ENCODE measurements around the gene PCDHGB7.
"Not testable (repeated sequence)": the region's sequence is repeated elsewhere in the genome, so short reads cannot be mapped to it uniquely, and the experiment has no call there.

PCDHGB7 gene

GRCh38 chr5:141383345-141383744 lies 34.1 kb upstream of the PCDHGB7 start:
- Histone ChIP-seq H3K79me2 (ENCODE audit: low read length) (no peaks in the 10 kb centered on the region), H2AFZ (ENCODE audit: low read depth, low read length) (no peak overlapping the region), H3K36me3 (replicated peaks; ENCODE audit: low read depth, low read length) (no peaks in the 10 kb centered on the region), H3K9me3 (ENCODE audit: insufficient read depth, low read length) (no peaks in the 10 kb centered on the region), H3K4me3 (ENCODE audit: low read length) (no peak overlapping the region), H4K20me1 (ENCODE audit: insufficient read depth, low read length) (no peaks in the 10 kb centered on the region), H3K4me1 (ENCODE audit: low read length) (no peaks in the 10 kb centered on the region), H3K4me2 (ENCODE audit: low read length) (no peak overlapping the region), H3K27me3 (ENCODE audit: low read depth, low read length) (no peaks in the 10 kb centered on the region), H3K9ac (ENCODE audit: low read length) (no peak overlapping the region), H3K27ac (ENCODE audit: low read length) (no peak overlapping the region)
- TF ChIP-seq CTCF (IDR thresholded peaks at IDR 0.05; ENCODE audit: low read depth, low read length) (no peak), EZH2phosphoT487 (IDR thresholded peaks at IDR 0.05; ENCODE audit: low read depth) (no peak)

GRCh38 chr5:141384471-141385267 lies 32.8 kb upstream of the PCDHGB7 start:
- Histone ChIP-seq H3K9me3 (ENCODE audit: insufficient read depth, low read length) (no peaks in the 10 kb centered on the region), H3K9ac (ENCODE audit: low read length) (no peak overlapping the region), H3K36me3 (replicated peaks; ENCODE audit: low read depth, low read length) (no peaks in the 10 kb centered on the region)

GRCh38 chr5:141387557-141388311 lies 29.7 kb upstream of the PCDHGB7 start, which contains the start of gene PCDHGB4:
Gene PCDHGB4 (plus strand): TSS chr5:141387698. CDS start chr5:141387885, 187 bp downstream.
- H3K9me3 ChIP-seq (ENCODE audit: insufficient read depth, low read length); H3K4me1 ChIP-seq (ENCODE audit: low read length); H3K9ac ChIP-seq (ENCODE audit: low read length); H3K27ac ChIP-seq (ENCODE audit: low read length); H3K4me3 ChIP-seq (ENCODE audit: low read length); H3K4me2 ChIP-seq (ENCODE audit: low read length); H3K27me3 ChIP-seq (ENCODE audit: low read depth, low read length); H3K79me2 ChIP-seq (ENCODE audit: low read length); H2AFZ ChIP-seq (ENCODE audit: low read depth, low read length); H4K20me1 ChIP-seq (ENCODE audit: insufficient read depth, low read length); H3K36me3 ChIP-seq (replicated peaks; ENCODE audit: low read depth, low read length): not testable (repeated sequence)

More at GRCh38 chr5:141384471-141385267, 32.8 kb upstream of the PCDHGB7 start:
- no peaks in the 10 kb centered on the region for H4K20me1 ChIP-seq (ENCODE audit: insufficient read depth, low read length)
- H3K27ac ChIP-seq (ENCODE audit: low read length), result no peak overlapping the region
- H3K4me3 ChIP-seq (ENCODE audit: low read length), result no peak overlapping the region
- TF ChIP-seq CTCF (IDR thresholded peaks at IDR 0.05; ENCODE audit: low read depth, low read length), result no peak
- no peak for TF ChIP-seq EZH2phosphoT487 (IDR thresholded peaks at IDR 0.05; ENCODE audit: low read depth)
- no peaks in the 10 kb centered on the region for H3K27me3 ChIP-seq (ENCODE audit: low read depth, low read length)
- no peak overlapping the region for H2AFZ ChIP-seq (ENCODE audit: low read depth, low read length)
- no peaks in the 10 kb centered on the region for H3K4me1 ChIP-seq (ENCODE audit: low read length)
- no peak overlapping the region for H3K4me2 ChIP-seq (ENCODE audit: low read length)
- H3K79me2 ChIP-seq (ENCODE audit: low read length), result no peaks in the 10 kb centered on the region

GRCh38 chr5:141388661-141389060 lies 28.8 kb upstream of the PCDHGB7 start:
- H3K27ac ChIP-seq (ENCODE audit: low read length), result no peak overlapping the region
- H3K9ac ChIP-seq (ENCODE audit: low read length), result no peak overlapping the region
- no peak overlapping the region for H2AFZ ChIP-seq (ENCODE audit: low read depth, low read length)
- no peaks in the 10 kb centered on the region for H3K27me3 ChIP-seq (ENCODE audit: low read depth, low read length)
- no peaks in the 10 kb centered on the region for H4K20me1 ChIP-seq (ENCODE audit: insufficient read depth, low read length)
- H3K9me3 ChIP-seq (ENCODE audit: insufficient read depth, low read length), result no peaks in the 10 kb centered on the region
- H3K4me1 ChIP-seq (ENCODE audit: low read length), result no peaks in the 10 kb centered on the region
- H3K79me2 ChIP-seq (ENCODE audit: low read length), result no peaks in the 10 kb centered on the region
- H3K36me3 ChIP-seq (replicated peaks; ENCODE audit: low read depth, low read length), result no peaks in the 10 kb centered on the region
- TF ChIP-seq CTCF (IDR thresholded peaks at IDR 0.05; ENCODE audit: low read depth, low read length) (no peak), EZH2phosphoT487 (IDR thresholded peaks at IDR 0.05; ENCODE audit: low read depth) (no peak)
- no peak overlapping the region for H3K4me2 ChIP-seq (ENCODE audit: low read length)
- no peak overlapping the region for H3K4me3 ChIP-seq (ENCODE audit: low read length)
